A549 (cell line): ENCODE results near the gene TIMP3. TPM values are rescaled to one million over a fixed set of nuclear protein-coding genes. Genes with fewer than 3 reads are reported as not detected.
"Not testable (repeated sequence)": the region's sequence is repeated elsewhere in the genome, so short reads cannot be mapped to it uniquely, and the experiment has no call there.

Experiments used
- ATAC-seq, 2 experiments: fragments of 200-7000 bp in 1 of 2; fragments of >200 bp in 1 of 2; cut with Nextera tagmentation in 1 of 2; cut with Tn5 transposase in 1 of 2; 3 replicates each; pipeline versions ENCODE4 v1.8.0 to v1.9.1; 2018 to 2020; ENCODE audit warnings: mild to moderate bottlenecking in 1 of 2, moderate library complexity in 1 of 2
- CTCF ChIA-PET: fragments of 300-600 bp; sonication (Branson Sonifier 250); formaldehyde crosslinking; extraction: SDS; loops from one replicate; lab custom pipeline; 2021; ENCODE audit warnings: antibody characterized with exemption, inconsistent platforms; lab: Yijun Ruan, JAX
- POLR2A ChIA-PET: fragments of 350-600 bp; formaldehyde crosslinking; extraction: SDS; loops from one replicate; lab custom pipeline; 2021; ENCODE audit warnings: antibody characterized with exemption, inconsistent platforms; lab: Yijun Ruan, JAX
- DNase-seq, 2 experiments: peaks; one replicate each; pipeline versions ENCODE4 v3.0.0 to v3.0.0-alpha.2; 2011 to 2016; ENCODE audit warnings: low read depth in 1 of 2, low spot score in 1 of 2
- FAIRE-seq: peaks from 2 replicates; lab custom pipeline; 2011; peaks lifted over from hg19 to GRCh38; lab: Jason Lieb, UNC
- H3K27ac ChIP-seq, 2 experiments: fragments of >200 bp; sonication (Bioruptor Twin); formaldehyde crosslinking; 3 replicates each; pipeline ENCODE4 v1.5.1; 2016 to 2017
- H3K4me1 ChIP-seq: fragments of >200 bp; sonication (Bioruptor Twin); formaldehyde crosslinking; 3 replicates; pipeline ENCODE4 v1.6.1; 2016
- H3K4me2 ChIP-seq: fragments of >200 bp; sonication (Bioruptor Twin); formaldehyde crosslinking; 3 replicates; pipeline ENCODE4 v1.6.1; 2016
- H3K4me3 ChIP-seq: fragments of >200 bp; sonication (Bioruptor Twin); formaldehyde crosslinking; 3 replicates; pipeline ENCODE4 v1.5.1; 2016
- H3K9me3 ChIP-seq: fragments of >200 bp; sonication (Bioruptor Twin); formaldehyde crosslinking; 3 replicates; pipeline ENCODE4 v1.6.1; 2016
- CTCF ChIP-seq: fragments of >200 bp; sonication (Bioruptor Twin); formaldehyde crosslinking; IDR thresholded peaks from 3 replicates; pipeline ENCODE4 v1.5.1; 2016
- EHF ChIP-seq: fragments of 250-450 bp; sonication (Bioruptor Pico); IDR thresholded peaks from 2 replicates; pipeline ENCODE4 v1.5.0; 2020; ENCODE audit warnings: mild to moderate bottlenecking
- HEYL ChIP-seq: fragments of 250-450 bp; sonication (Bioruptor Pico); IDR thresholded peaks from 2 replicates; pipeline ENCODE4 v1.8.0; 2021; ENCODE audit warnings: mild to moderate bottlenecking, moderate library complexity
- JUNB ChIP-seq: fragments of >200 bp; sonication (Bioruptor Twin); formaldehyde crosslinking; IDR thresholded peaks from 2 replicates; pipeline ENCODE4 v1.6.1; 2016
- RAD21 ChIP-seq, 2 experiments: fragments of >200 bp in 1 of 2; sonication (Bioruptor Twin) in 1 of 2; formaldehyde crosslinking in 1 of 2; IDR thresholded peaks in 1 of 2; conservative IDR thresholded peaks in 1 of 2; 2 replicates in 1 of 2; 3 replicates in 1 of 2; pipeline ENCODE4 v1.6.1; 2012 to 2018; ENCODE audit warnings: inconsistent platforms in 1 of 2
- RARB ChIP-seq: fragments of 250-450 bp; sonication (Bioruptor Pico); IDR thresholded peaks from 2 replicates; pipeline ENCODE4 v1.8.0; 2021; ENCODE audit warnings: mild to moderate bottlenecking, moderate library complexity
- SMC3 ChIP-seq: fragments of >200 bp; sonication (Bioruptor Twin); formaldehyde crosslinking; IDR thresholded peaks from 3 replicates; pipeline ENCODE4 v1.6.1; 2018; ENCODE audit warnings: inconsistent platforms
- ZSCAN20 ChIP-seq: fragments of 250-450 bp; sonication (Bioruptor Pico); IDR thresholded peaks from 2 replicates; pipeline ENCODE4 v1.8.0; 2022; ENCODE audit warnings: mild to moderate bottlenecking, moderate library complexity
- WGBS: methylation state at CpG from one replicate; pipeline ENCODE4 v1.1.6; 2017; ENCODE audit errors: missing lambda C conversion rate; 5-methylcytosine and 5-hydroxymethylcytosine counted together
- polyA plus RNA-seq, 4 experiments: library from polyadenylated mRNA; depleted of rRNA in 3 of 4; stranded (reverse); fragments of >200 nt; fragmentation: RNase III in 1 of 4; extraction: RNeasy Plus Mini Kit Qiagen cat#74134 plus additional on column Dnase treatment in 1 of 4; gene quantifications; 2 replicates in 3 of 4; 3 replicates in 1 of 4; pipeline ENCODE4 v1.2.3, GENCODE V29; 2011 to 2017
- TF ChIP-seq, protein P1 (sequence below): IDR thresholded peaks from 2 replicates; pipeline ENCODE4 v1.6.1; 2012; ENCODE audit warnings: low read depth, borderline replicate concordance

The TIMP3 gene
- polyA plus RNA-seq, 2 of the 4 experiments (the other 2 are of a cell fraction) = 1.4 to 1.7 TPM

GRCh38 chr22:32757086-32757762 is 44.3 kb upstream of the TIMP3 start:
- H3K4me2 ChIP-seq, FAIRE-seq, ATAC-seq, DNase-seq, H3K4me3 ChIP-seq, POLR2A ChIA-PET, H3K9me3 ChIP-seq, H3K27ac ChIP-seq: not testable (repeated sequence)
- CTCF ChIA-PET = interaction anchor here (0.8 kb wide), 1 partner anchor 40 kb away, joined by 5 read pairs; no protein-coding TSS in a partner anchor
- WGBS = 75% methylated on average over 14 of the region's 14 CpGs
- peaks cover 13% of the 10 kb centered on the region; the same call in 2 of the 3 replicates for H3K4me1 ChIP-seq

DNA sequence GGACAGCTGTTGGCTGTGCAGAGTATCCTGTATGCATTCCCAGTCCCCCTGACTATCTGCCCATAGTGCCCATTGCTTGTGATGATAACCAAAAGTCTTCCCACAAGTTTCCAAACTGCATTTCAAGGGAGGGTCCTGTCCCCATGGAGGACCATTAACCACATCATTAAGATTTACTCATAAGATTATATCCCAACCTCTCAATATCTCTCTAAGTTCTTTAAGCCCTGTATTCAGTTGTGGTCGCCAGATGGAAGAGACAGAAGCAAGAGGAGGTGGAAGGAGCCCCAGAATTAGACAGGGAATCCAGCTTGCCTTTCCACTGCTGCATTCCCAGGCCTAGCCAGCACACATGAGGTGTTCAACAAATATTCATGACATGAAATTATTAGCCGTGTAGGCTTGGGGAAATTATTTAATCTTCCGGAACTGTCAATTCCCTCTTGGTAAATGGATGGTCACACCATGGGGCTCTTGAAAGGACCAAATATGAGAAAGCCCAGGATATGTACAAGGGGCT is 42.6 kb upstream of the TIMP3 start:
- H3K27ac ChIP-seq = no peak overlapping the region
- no peak for DNase-seq
- CTCF ChIA-PET = no interaction called here
- no peak for TF ChIP-seq SMC3
- no peak for TF ChIP-seq RARB (CRISPR knock-in tag)
- no peak for TF ChIP-seq EHF
- no peak for TF ChIP-seq CTCF
- TF ChIP-seq JUNB = no peak
- no peak for TF ChIP-seq HEYL (CRISPR knock-in tag)
- TF ChIP-seq RAD21 (conservative IDR thresholded peaks at IDR 0.05 in 1 of 2, IDR thresholded peaks at IDR 0.05 in 1 of 2) = no peak
- TF ChIP-seq, all 56 proteins: peak for 0
- no peaks in the 10 kb centered on the region for H3K9me3 ChIP-seq
- no peak for ATAC-seq
- peaks cover 13% of the 10 kb centered on the region; the same call in 2 of the 3 replicates for H3K4me1 ChIP-seq
- 58% methylated on average over 3 of the region's 3 CpGs for WGBS
- H3K4me2 ChIP-seq = no peak overlapping the region
- no peak for FAIRE-seq
- POLR2A ChIA-PET = no interaction called here
- H3K4me3 ChIP-seq = no peak overlapping the region

DNA sequence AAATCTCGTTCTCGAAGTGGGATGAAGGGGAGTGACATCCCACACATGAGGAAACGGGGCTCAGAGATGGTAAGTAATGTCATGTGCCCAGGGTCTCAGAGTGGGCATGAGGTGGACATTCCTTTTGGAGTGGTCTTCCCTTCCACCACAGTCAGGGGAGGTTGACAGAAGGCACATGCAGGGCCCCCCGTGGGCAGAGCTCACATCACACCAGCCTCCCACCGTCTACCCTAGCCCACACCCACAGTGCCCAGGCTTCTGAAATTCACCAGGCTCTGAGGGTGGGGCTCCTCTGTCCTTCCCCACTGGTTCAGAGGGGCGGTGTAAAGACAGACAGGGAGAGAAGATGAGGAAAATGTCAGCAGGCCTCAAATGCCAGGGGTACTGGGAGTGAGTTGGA is 41.1 kb upstream of the TIMP3 start:
- POLR2A ChIA-PET = no interaction called here
- no peak overlapping the region for H3K27ac ChIP-seq

More for the DNA sequence above, 41.1 kb upstream of the TIMP3 start:
- ATAC-seq = no peak
- H3K9me3 ChIP-seq = no peaks in the 10 kb centered on the region
- peaks cover 13% of the 10 kb centered on the region; the same call in 2 of the 3 replicates for H3K4me1 ChIP-seq
- CTCF ChIA-PET = no interaction called here
- TF ChIP-seq ZSCAN20 (CRISPR knock-in tag) = no peak
- no peak for TF ChIP-seq CTCF
- TF ChIP-seq, protein P1, sequence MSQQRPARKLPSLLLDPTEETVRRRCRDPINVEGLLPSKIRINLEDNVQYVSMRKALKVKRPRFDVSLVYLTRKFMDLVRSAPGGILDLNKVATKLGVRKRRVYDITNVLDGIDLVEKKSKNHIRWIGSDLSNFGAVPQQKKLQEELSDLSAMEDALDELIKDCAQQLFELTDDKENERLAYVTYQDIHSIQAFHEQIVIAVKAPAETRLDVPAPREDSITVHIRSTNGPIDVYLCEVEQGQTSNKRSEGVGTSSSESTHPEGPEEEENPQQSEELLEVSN = no peak
- TF ChIP-seq, all 56 proteins: peak for 0
- WGBS = 36% methylated on average over 5 of the region's 6 CpGs
- no peak overlapping the region for H3K4me3 ChIP-seq
- H3K4me2 ChIP-seq = no peak overlapping the region
- DNase-seq = no peak
- FAIRE-seq = no peak
